NCI-H524 (cell line): ENCODE data around the gene DHTKD1.

Experiments used
- DNase-seq, 2 experiments: peaks; one replicate each; lab custom pipeline; 2025; lab: John Stamatoyannopoulos, UW

Gene DHTKD1

GRCh38 chr10:12068449-12069269 is at the start of gene DHTKD1:
TSS of gene DHTKD1 (plus strand) at chr10:12068954. CDS start at chr10:12069034, 80 bp downstream.
- peak; percentile 68 to 90 for DNase-seq

DNA sequence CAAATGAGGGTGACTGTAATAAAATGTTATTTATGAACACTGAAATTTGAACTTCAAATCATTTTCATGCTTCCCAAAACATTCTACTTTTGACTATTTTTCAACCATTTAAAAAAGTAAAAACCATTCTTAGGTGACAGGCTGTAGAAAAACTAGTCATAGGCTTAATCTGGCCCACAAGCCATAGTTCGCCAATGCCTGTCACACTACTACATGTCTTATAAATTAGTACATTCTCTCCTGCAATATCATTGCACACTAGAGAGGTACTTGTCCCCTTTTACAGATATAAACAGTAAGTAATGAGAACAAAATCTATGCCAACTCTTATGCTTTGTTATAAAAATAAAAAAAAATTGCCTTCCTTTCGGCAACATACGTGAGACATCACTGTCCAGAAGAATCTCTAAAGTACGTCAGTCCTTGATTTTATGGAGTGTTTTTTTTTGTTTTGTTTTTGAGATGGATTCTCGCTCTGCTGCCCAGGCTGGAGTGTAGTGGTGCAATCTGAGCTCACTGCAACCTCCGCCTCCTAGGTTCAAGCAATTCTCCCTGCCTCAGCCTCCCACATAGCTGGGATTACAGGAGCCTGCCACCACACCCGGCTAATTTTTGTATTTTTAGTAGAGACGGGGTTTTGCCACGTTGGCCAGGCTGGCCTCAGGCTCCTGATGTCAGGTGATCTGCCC is 49.3 kb upstream of the DHTKD1 start:
- DNase-seq, result no peak

GRCh38 chr10:12020574-12020973 is 48.2 kb upstream of the DHTKD1 start:
- DNase-seq, result no peak

- DNase-seq, result no peak
Observed at GRCh38 chr10:12022580-12023257, 46.0 kb upstream of the DHTKD1 start.

DNA sequence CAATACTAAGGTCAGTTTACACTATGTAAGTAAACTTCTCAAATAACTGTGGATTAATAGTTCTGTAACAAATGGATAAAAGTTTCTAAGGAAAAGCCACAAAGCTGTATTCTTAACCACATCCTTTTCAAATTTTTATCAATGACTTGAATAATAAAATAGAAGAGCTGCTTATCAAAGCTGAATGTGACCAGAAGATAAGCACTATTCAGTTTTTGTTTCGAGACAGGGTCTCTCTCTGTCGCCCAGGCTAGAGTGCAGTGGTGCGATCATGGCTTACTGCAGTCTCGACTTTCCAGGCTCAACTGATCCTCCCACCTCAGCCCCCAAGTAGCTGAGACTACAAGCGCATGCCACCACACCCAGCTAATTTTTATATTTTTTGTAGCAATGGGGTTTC is 43.2 kb upstream of the DHTKD1 start:
- no peak for DNase-seq

DNA sequence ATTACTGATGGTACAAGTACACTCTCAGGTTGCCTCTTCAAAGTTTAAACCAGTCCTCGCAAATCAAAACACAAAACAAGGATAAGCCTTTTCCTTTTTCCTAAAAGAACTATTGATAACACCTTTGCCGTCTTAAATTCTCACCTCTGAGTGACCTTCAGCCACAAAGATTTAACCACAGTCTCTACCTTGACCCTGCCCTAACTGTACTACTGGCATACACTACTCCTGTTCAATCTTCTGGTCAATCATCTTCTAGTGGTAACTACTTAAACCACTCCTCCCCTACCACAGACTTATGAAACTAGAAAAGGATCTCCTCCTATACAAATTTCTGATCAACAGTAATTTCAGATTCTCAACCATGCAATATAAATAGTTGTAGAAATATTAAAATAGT is 41.2 kb upstream of the DHTKD1 start:
- DNase-seq, result peak in 1 of 2 experiments; percentile 1

DNA sequence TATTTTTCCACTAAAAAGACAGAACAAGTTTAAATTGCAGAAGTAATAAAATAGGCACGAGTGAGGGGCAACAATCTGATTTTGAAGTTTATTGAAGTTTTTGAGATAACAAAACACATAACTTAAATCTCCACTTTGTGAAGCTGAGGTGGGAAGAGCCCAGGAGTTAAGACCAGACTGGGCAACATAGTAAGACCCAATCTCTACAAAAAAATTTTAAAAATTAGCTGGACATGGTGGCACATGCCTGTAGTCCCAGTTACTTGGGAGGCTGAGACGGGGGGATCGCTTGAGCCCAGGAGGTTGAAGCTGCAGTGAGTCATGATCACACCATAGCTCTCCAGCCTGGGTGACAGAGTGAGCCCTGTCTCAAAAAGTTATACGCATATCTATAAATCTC is 37.4 kb upstream of the DHTKD1 start:
- no peak for DNase-seq

DNA sequence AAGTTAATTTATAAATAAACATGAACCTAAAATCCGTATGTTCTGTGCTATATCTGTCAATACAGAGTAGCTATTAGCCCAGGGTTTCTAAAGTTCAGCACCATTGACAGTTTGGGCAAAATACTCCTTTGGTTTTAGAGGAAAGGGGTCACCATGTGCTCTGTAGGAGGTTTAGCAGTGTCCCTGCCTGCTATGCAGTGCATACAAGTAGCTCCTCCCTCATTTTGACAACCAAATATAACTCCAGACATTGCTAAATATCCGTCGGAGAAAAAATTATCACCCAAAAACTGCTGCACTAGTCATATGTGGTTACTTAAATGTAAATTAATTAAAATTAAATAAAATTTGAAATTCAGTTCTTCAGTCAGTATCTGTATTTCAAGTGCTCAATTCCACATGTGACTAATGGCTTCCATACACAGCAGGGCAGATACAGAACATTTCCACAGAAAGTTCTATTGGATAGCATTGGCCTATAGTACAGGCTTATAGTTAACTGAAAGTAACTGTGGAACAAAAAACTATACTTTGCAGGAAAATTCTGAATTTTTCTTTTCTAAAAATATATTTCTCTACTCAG is 32.6 kb upstream of the DHTKD1 start:
- no peak for DNase-seq

- DNase-seq, result peak in 1 of 2 experiments; percentile 0
Observed at GRCh38 chr10:12041766-12042408, 26.9 kb upstream of the DHTKD1 start.

DNA sequence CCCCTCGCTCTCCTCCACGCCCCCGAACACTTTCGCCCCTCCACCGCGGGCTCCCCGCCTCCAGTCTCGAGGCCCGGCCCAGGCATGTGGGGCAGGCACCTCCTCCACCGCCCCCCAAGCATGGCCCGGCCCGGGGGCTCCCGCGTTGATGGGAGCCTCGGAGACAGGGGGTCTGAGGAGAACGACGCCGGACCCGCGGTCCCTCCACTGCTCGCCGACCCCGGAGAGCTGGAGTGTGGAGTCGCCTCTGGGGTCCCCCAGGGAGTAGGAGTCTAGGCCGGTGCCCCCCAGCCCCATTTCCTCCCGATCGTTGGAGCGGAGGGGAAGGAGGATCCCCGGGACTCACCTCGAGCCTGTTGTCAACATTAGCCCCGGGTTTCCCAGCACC is 26.4 kb upstream of the DHTKD1 start:
- DNase-seq, result no peak

- peak; percentile 66 to 88 for DNase-seq
Observed at GRCh38 chr10:12042797-12043651, 25.7 kb upstream of the DHTKD1 start, which contains the start of gene UPF2. TSS of gene UPF2 (minus strand) at chr10:12042809. CDS start at chr10:12035423, 7,386 bp downstream.

GRCh38 chr10:12045596-12045995 is 23.2 kb upstream of the DHTKD1 start:
- DNase-seq, result no peak

DNA sequence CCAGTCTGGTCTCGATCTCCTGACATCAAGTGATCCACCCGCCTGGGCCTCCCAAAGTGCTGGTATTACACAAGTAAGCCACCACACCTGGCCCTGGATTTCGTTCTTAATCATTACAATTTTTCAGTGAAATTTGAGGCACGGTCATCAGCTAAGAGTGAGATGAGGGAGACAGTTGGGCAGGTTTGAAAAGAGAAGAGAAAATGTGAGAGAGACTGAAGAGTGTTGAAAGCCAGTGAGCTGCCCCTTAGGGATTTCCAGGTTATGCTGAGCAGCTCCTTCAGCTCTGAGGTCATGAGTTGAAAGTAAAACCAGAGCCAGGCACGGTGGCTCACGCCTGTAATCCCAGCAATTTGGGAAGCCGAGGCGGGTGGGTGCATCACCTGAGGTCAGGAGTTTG is 20.2 kb upstream of the DHTKD1 start:
- no peak for DNase-seq

- DNase-seq, result no peak
Observed at GRCh38 chr10:12050528-12050927, 18.2 kb upstream of the DHTKD1 start.

DNA sequence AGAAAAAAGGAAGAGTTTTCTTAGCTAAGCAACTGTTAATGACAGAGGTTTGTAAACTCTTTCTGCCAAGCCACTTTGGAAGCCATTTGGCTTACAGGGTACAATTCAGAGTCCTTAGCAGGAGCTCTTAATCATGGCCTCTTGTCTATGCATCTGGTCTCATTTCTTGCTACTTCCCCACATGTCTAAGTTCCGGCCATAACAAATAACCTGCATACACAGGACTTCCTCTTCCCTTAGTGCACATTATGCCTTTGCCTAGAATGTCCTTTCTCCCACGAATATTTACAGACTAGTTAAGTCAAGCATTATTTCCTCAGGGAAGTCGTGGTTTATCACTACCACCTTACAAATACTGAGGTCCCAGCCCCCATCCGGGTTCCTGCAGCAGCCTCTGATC is 17.5 kb upstream of the DHTKD1 start:
- no peak for DNase-seq

GRCh38 chr10:12055732-12056131 is 13.0 kb upstream of the DHTKD1 start:
- no peak for DNase-seq

- no peak for DNase-seq
Observed at GRCh38 chr10:12056748-12057147, 12.0 kb upstream of the DHTKD1 start.

- DNase-seq, result no peak
Observed at GRCh38 chr10:12061124-12061523, 7.6 kb upstream of the DHTKD1 start.

DNA sequence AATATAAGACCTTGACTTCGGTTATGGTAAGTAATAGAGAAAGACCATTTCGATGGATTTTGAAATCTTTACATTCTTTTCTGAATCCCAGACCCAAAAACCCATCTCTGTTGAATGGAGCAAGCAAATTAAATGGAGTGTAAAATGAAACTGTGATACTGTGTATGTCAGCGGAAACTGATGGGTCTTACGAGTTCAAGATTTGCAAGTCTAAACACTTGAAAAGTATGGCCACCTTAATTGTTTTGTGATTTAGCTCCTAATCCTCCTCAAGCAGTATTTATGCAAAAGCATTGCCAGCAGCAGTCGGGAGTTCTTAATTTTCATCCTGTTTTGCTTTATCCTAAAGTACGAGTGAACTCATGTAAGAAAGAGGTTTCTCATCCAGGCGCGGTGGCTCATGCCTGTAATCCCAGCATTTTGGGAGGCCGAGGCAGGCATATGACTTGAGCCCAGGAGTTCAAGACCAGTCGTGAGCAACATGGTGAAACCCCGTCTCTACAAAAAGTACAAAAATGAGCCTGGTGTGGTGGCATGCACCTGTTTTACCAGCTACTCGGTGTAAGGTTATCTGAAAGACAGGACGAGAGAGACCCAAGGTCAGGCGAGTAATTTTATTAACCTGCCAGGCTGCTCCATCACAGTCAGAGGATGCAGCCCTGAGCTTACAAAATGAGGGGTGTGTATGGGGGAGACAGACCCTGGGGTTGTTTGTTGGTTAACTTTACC is 5.8 kb upstream of the DHTKD1 start:
- DNase-seq, result no peak

DNA sequence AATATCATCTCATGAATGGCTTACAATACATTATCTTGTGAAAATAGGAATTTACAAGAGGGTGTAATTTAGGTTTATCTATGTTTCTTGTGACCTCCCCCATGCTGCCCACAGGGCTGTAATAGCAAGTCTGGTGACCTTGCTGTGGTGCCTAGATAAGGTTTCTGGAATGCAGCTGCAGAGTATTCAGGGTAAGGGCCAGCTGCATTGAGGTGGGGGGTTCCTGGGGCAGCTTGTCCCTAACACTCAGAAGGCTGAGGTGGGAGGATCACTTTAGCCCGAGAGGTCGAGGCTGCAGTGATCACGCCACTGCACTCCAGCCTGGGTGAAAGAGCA is 5.3 kb upstream of the DHTKD1 start:
- DNase-seq, result no peak
